Chondrocyte (in vitro differentiated cells): ENCODE measurements around the gene WSB2. TPM values are rescaled to one million over a fixed set of nuclear protein-coding genes. Genes with fewer than 3 reads are reported as not detected.

Experiments used
- DNase-seq: peaks from one replicate; pipeline ENCODE4 v3.0.0; 2021; ENCODE audit warnings: mixed read lengths, low spot score
- H3K27ac Mint-ChIP-seq: one replicate; pipeline ENCODE4 v1.8.0; 2021; ENCODE audit warnings: mild to moderate bottlenecking, moderate library complexity, mixed read lengths; ENCODE audit not compliant: unreplicated experiment
- H3K27me3 Mint-ChIP-seq: 2 replicates; pipeline ENCODE4 v1.8.0; 2021; ENCODE audit warnings: low read depth, mixed read lengths
- H3K36me3 Mint-ChIP-seq: 2 replicates; pipeline ENCODE4 v1.8.0; 2021; ENCODE audit warnings: low read depth, mixed read lengths
- H3K4me1 Mint-ChIP-seq: 2 replicates; pipeline ENCODE4 v1.8.0; 2021; ENCODE audit warnings: low read depth, mild to moderate bottlenecking, mixed read lengths
- H3K4me3 Mint-ChIP-seq: one replicate; pipeline ENCODE4 v1.8.0; 2021; ENCODE audit warnings: mild to moderate bottlenecking, moderate library complexity, mixed read lengths; ENCODE audit not compliant: unreplicated experiment
- H3K9me3 Mint-ChIP-seq: 2 replicates; pipeline ENCODE4 v1.8.0; 2021; ENCODE audit warnings: low read depth, mixed read lengths
- total RNA-seq: library from RNA; stranded (reverse); gene quantifications from 3 replicates; pipeline ENCODE4 v1.2.1, GENCODE V29; 2021
- TF ChIP-seq, protein P1 (sequence below): fragments of 200-600 bp; sonication (generic); IDR thresholded peaks from 2 replicates; pipeline ENCODE4 v1.5.0; 2021; ENCODE audit warnings: antibody characterized with exemption, mild to moderate bottlenecking, moderate library complexity

WSB2 gene
- total RNA-seq, 1 donor from 2014 or later = 124 TPM

- Mint-ChIP-seq H3K4me3 (no peak overlapping the region), H3K27me3 (peaks cover 15% of the 10 kb centered on the region), H3K4me1 (peaks cover 3% of the 10 kb centered on the region), H3K36me3 (no peaks in the 10 kb centered on the region), H3K27ac (no peak overlapping the region), H3K9me3 (peaks cover 3% of the 10 kb centered on the region)
- TF ChIP-seq, protein P1, sequence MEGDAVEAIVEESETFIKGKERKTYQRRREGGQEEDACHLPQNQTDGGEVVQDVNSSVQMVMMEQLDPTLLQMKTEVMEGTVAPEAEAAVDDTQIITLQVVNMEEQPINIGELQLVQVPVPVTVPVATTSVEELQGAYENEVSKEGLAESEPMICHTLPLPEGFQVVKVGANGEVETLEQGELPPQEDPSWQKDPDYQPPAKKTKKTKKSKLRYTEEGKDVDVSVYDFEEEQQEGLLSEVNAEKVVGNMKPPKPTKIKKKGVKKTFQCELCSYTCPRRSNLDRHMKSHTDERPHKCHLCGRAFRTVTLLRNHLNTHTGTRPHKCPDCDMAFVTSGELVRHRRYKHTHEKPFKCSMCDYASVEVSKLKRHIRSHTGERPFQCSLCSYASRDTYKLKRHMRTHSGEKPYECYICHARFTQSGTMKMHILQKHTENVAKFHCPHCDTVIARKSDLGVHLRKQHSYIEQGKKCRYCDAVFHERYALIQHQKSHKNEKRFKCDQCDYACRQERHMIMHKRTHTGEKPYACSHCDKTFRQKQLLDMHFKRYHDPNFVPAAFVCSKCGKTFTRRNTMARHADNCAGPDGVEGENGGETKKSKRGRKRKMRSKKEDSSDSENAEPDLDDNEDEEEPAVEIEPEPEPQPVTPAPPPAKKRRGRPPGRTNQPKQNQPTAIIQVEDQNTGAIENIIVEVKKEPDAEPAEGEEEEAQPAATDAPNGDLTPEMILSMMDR = no peak
- no peak for DNase-seq
Measured at GRCh38 chr12:117986705-117987469, 74.1 kb downstream of the WSB2 start.

DNA sequence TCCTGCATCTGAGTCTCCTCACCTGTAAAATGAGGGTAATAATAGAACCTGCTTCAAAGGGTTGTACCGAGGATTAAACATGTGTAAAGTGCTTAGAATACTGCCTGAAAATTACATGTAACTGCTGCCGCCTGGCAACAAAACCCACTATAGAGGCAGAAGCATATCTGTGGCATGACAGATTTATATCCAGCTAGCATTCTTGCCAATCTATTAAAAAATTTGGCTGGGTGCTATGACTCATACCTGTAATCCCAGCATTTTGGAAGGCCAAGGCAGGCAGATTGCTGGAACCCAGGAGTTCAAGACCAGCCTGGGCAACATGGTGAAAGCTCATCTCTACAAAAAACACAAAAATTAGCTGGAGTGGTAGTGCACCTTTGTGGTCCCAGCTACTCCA, 75.8 kb downstream of the WSB2 start:
- peaks cover 3% of the 10 kb centered on the region for H3K9me3 Mint-ChIP-seq
- TF ChIP-seq, protein P1 = no peak
- no peaks in the 10 kb centered on the region for H3K36me3 Mint-ChIP-seq
- H3K4me3 Mint-ChIP-seq = no peak overlapping the region
- H3K4me1 Mint-ChIP-seq = peaks cover 3% of the 10 kb centered on the region
- H3K27ac Mint-ChIP-seq = no peak overlapping the region
- peaks cover 9% of the 10 kb centered on the region for H3K27me3 Mint-ChIP-seq
- DNase-seq = no peak

Other genes with a start within 250 kb of the WSB2 start
- gene KSR2, start 92.2 kb downstream of the WSB2 start, total RNA-seq = 0.05 TPM in 1 of 3 replicates, not detected in the others
- 5.5 to 12.5 TPM (median 6.3 TPM) in 3 replicates for gene RFC5, start 44.5 kb downstream of the WSB2 start, total RNA-seq
- gene VSIG10, start 42.8 kb upstream of the WSB2 start, total RNA-seq = 9.3 to 13.6 TPM (median 9.5 TPM) in 3 replicates
- 134 to 153 TPM (median 138 TPM) in 3 replicates for gene PEBP1, start 74.9 kb upstream of the WSB2 start, total RNA-seq